ENCODE data around the gene IL33. TPM values are rescaled to one million over a fixed set of nuclear protein-coding genes. Genes with fewer than 3 reads are reported as not detected.
"Not testable (repeated sequence)": the region's sequence is repeated elsewhere in the genome, so short reads cannot be mapped to it uniquely, and the experiment has no call there.

Gene IL33
- total RNA-seq (10 to 100 TPM; 42.9 to 48.4 TPM), polyA plus RNA-seq (ENCODE audit: insufficient read length in 6 of 6) (100 to 1,000 TPM; 104 to 151 (median 129) TPM)
- long read RNA-seq, donor 1, transcript IL33-201 (7 exons, 2,641 nt), result major isoform, 5 of 45 reads
- long read RNA-seq, donor 1, partial matches to known transcripts, result 11 of 45 reads
- long read RNA-seq, donor 1, other reads (novel, unspliced or antisense), result 29 of 45 reads
- long read RNA-seq, donor 2, partial matches to known transcripts, result 11 of 28 reads
- long read RNA-seq, donor 2, other reads (novel, unspliced or antisense), result 16 of 28 reads
- long read RNA-seq, donor 3, partial matches to known transcripts, result 0 of 17 reads
- long read RNA-seq, donor 3, other reads (novel, unspliced or antisense), result 16 of 17 reads
- long read RNA-seq, donor 4, partial matches to known transcripts, result 0 of 4 reads
- long read RNA-seq, donor 4, other reads (novel, unspliced or antisense), result 4 of 4 reads
- long read RNA-seq, donor 5, partial matches to known transcripts, result 7 of 30 reads
- long read RNA-seq, donor 5, other reads (novel, unspliced or antisense), result 21 of 30 reads
- long read RNA-seq, donor 6, partial matches to known transcripts, result 63 of 97 reads
- long read RNA-seq, donor 6, other reads (novel, unspliced or antisense), result 32 of 97 reads
- long read RNA-seq, donor 7, partial matches to known transcripts, result 30 of 40 reads
- long read RNA-seq, donor 7, other reads (novel, unspliced or antisense), result 9 of 40 reads
- long read RNA-seq, donor 8, partial matches to known transcripts, result 0 of 1 reads
- long read RNA-seq, donor 8, other reads (novel, unspliced or antisense), result 0 of 1 reads
- long read RNA-seq, donor 9, result 0 reads
- long read RNA-seq, donor 10, partial matches to known transcripts, result 1 of 4 reads
- long read RNA-seq, donor 10, other reads (novel, unspliced or antisense), result 3 of 4 reads
- long read RNA-seq, donor 11, partial matches to known transcripts, result 0 of 1 reads
- long read RNA-seq, donor 11, other reads (novel, unspliced or antisense), result 0 of 1 reads
- long read RNA-seq, donor 12, partial matches to known transcripts, result 69 of 70 reads
- long read RNA-seq, donor 12, other reads (novel, unspliced or antisense), result 0 of 70 reads

- Histone ChIP-seq H3K36me3 (no peaks in the 10 kb centered on the region), H3K9me3 (peaks cover 0 to 7% of the 10 kb centered on the region in 2 donors), H3K4me1 (no peaks in the 10 kb centered on the region), H3K27ac (peak within 1 kb of the TSS in 1 of 2 donors; percentile 10), H3K27me3 (no peaks in the 10 kb centered on the region), H3K4me3 (peak within 1 kb of the TSS in 1 of 2 donors; percentile 22)
- TF ChIP-seq, protein P1, sequence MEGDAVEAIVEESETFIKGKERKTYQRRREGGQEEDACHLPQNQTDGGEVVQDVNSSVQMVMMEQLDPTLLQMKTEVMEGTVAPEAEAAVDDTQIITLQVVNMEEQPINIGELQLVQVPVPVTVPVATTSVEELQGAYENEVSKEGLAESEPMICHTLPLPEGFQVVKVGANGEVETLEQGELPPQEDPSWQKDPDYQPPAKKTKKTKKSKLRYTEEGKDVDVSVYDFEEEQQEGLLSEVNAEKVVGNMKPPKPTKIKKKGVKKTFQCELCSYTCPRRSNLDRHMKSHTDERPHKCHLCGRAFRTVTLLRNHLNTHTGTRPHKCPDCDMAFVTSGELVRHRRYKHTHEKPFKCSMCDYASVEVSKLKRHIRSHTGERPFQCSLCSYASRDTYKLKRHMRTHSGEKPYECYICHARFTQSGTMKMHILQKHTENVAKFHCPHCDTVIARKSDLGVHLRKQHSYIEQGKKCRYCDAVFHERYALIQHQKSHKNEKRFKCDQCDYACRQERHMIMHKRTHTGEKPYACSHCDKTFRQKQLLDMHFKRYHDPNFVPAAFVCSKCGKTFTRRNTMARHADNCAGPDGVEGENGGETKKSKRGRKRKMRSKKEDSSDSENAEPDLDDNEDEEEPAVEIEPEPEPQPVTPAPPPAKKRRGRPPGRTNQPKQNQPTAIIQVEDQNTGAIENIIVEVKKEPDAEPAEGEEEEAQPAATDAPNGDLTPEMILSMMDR (IDR thresholded peaks at IDR 0.05), result no peak
- DNase-seq (peak in 1 of 4 donors; percentile 35), ATAC-seq (peak; percentile 49)
- intact Hi-C loops (cut with DNase I), result no loop called here
These were observed at the start of gene IL33 for GRCh38 chr9:6215562-6215961. IL33 (plus strand) TSS chr9:6215807; CDS start chr9:6241695, 25,888 bp downstream.

- DNase-seq (no peak), ATAC-seq (no peak)
- Histone ChIP-seq H3K9me3 (peaks cover 0 to 37% of the 10 kb centered on the region in 2 donors), H3K4me1 (no peaks in the 10 kb centered on the region), H3K36me3 (no peaks in the 10 kb centered on the region), H3K4me3 (no peak overlapping the region), H3K27me3 (no peaks in the 10 kb centered on the region), H3K27ac (no peak overlapping the region)
- TF ChIP-seq, protein P1 (IDR thresholded peaks at IDR 0.05), result no peak
- intact Hi-C loops (cut with DNase I), result no loop called here
These were observed 43.9 kb upstream of the IL33 start for GRCh38 chr9:6171667-6172066.

GRCh38 chr9:6173914-6174313, 41.7 kb upstream of the IL33 start:
- H3K36me3 ChIP-seq, result no peaks in the 10 kb centered on the region
- no peak overlapping the region for H3K4me3 ChIP-seq
- TF ChIP-seq, protein P1 (IDR thresholded peaks at IDR 0.05), result no peak
- no peaks in the 10 kb centered on the region for H3K27me3 ChIP-seq
- no peaks in the 10 kb centered on the region for H3K4me1 ChIP-seq
- no peak for DNase-seq
- no peak overlapping the region for H3K27ac ChIP-seq
- intact Hi-C loops (cut with DNase I), result no loop called here
- peaks cover 0 to 37% of the 10 kb centered on the region in 2 donors for H3K9me3 ChIP-seq
- no peak for ATAC-seq

GRCh38 chr9:6182549-6183226, 32.9 kb upstream of the IL33 start:
- ATAC-seq; H3K9me3 ChIP-seq; H3K36me3 ChIP-seq; H3K4me1 ChIP-seq; H3K27me3 ChIP-seq; intact Hi-C loops (cut with DNase I); DNase-seq; H3K4me3 ChIP-seq; H3K27ac ChIP-seq: not testable (repeated sequence)

- intact Hi-C loops (cut with DNase I), result no loop called here
- H3K27me3 ChIP-seq, result no peaks in the 10 kb centered on the region
- no peak for DNase-seq
- peaks cover 0 to 6% of the 10 kb centered on the region in 2 donors for H3K4me1 ChIP-seq
- H3K4me3 ChIP-seq, result no peak overlapping the region
- ATAC-seq, result no peak
- no peak overlapping the region for H3K27ac ChIP-seq
- H3K36me3 ChIP-seq, result no peaks in the 10 kb centered on the region
- TF ChIP-seq, protein P1 (IDR thresholded peaks at IDR 0.05), result no peak
- no peaks in the 10 kb centered on the region for H3K9me3 ChIP-seq
These were observed 32.4 kb upstream of the IL33 start for GRCh38 chr9:6183227-6183551.

All from left lung (tissue), 14 donors.